Measurements from ENCODE around the gene XAGE2.

Gene XAGE2

GRCh38 chrX:52349681-52350080, 19.1 kb upstream of the XAGE2 start:
- POLR2A ChIA-PET, result no interaction called here
- no peak for DNase-seq (ENCODE audit: extremely low spot score)
- TF ChIP-seq, protein P1, sequence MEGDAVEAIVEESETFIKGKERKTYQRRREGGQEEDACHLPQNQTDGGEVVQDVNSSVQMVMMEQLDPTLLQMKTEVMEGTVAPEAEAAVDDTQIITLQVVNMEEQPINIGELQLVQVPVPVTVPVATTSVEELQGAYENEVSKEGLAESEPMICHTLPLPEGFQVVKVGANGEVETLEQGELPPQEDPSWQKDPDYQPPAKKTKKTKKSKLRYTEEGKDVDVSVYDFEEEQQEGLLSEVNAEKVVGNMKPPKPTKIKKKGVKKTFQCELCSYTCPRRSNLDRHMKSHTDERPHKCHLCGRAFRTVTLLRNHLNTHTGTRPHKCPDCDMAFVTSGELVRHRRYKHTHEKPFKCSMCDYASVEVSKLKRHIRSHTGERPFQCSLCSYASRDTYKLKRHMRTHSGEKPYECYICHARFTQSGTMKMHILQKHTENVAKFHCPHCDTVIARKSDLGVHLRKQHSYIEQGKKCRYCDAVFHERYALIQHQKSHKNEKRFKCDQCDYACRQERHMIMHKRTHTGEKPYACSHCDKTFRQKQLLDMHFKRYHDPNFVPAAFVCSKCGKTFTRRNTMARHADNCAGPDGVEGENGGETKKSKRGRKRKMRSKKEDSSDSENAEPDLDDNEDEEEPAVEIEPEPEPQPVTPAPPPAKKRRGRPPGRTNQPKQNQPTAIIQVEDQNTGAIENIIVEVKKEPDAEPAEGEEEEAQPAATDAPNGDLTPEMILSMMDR (IDR thresholded peaks at IDR 0.05; ENCODE audit: control extremely low read depth, extremely low read depth, low read depth, missing control alignments), result no peak
- CTCF ChIA-PET, result no interaction called here

DNA sequence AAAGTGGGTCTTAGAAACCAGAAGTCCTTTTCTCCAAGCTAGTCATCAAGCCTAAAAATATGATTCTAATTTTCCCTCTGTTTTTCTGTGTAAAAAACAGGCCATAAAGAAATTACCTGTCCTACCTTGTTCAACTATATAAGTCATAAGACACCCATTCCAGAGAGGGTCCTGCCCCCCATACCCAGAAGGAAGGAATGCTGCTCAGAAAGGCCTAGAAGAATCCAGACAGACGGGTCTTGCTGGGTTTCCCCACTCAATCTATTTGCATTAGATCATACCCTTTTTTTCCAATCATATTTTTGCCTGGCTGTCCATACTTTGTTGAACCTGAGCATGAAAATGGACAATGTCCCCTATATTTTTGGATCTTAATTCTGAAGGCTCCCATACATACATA, 16.3 kb upstream of the XAGE2 start:
- ChIA-PET CTCF (no interaction called here), POLR2A (no interaction called here)
- no peak for DNase-seq (ENCODE audit: extremely low spot score)
- TF ChIP-seq, protein P1 (IDR thresholded peaks at IDR 0.05; ENCODE audit: control extremely low read depth, extremely low read depth, low read depth, missing control alignments), result no peak

- ChIA-PET CTCF (no interaction called here), POLR2A (no interaction called here)
- no peak for DNase-seq (ENCODE audit: extremely low spot score)
- TF ChIP-seq, protein P1 (IDR thresholded peaks at IDR 0.05; ENCODE audit: control extremely low read depth, extremely low read depth, low read depth, missing control alignments), result no peak
Measured at GRCh38 chrX:52353838-52354237, 15.0 kb upstream of the XAGE2 start.

DNA sequence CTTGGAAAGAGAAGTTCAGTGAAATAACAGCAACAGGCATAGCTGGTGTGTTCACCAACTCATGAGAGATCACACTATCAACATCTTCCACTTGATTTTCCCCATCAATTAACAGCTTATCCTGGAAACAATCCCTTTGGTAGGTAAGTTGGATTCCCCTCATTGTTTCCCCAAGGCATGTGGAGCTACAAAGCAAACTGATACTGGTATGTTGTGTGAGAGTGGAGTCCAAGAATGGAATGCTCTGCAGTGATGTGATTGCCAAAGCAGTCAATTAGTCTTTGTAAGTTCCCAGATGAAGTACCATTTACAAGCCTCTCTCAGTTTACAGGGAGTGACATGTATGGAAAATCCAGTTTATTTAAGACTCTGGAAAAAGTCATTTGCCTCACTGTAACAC, 13.7 kb upstream of the XAGE2 start:
- POLR2A ChIA-PET, result no interaction called here
- CTCF ChIA-PET, result no interaction called here
- DNase-seq (ENCODE audit: extremely low spot score), result no peak
- TF ChIP-seq, protein P1 (IDR thresholded peaks at IDR 0.05; ENCODE audit: control extremely low read depth, extremely low read depth, low read depth, missing control alignments), result no peak

DNA sequence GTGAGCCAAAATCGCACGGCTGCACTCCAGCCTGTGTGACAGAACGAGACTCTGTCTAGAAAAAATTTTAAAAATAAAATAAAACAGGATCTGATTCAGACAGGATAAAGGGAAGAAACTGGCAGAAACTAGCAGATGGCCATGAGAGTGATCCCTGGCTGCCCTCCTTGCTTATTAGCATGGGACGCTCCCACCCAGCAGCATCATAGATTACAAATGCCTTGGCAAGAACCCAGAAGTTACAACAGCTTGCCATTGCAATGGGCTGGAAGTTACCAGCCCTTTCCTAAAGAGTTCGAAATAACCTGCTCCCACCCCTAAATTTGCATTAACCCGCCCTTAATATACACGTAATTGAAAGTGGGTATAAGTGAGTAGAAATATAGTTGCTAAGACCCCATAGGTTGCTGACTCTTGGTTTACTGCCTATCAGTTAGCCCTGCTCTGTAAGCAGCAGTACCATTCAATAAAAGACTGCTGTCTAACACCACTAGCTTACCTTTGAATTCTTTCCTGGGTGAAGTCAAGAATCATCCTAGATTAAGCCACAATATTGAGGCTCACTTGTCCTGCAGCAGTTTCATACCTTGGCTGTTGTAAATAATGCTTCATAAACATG, 9.1 kb upstream of the XAGE2 start:
- no peak for DNase-seq (ENCODE audit: extremely low spot score)
- POLR2A ChIA-PET, result no interaction called here
- CTCF ChIA-PET, result no interaction called here
- TF ChIP-seq, protein P1 (IDR thresholded peaks at IDR 0.05; ENCODE audit: control extremely low read depth, extremely low read depth, low read depth, missing control alignments), result no peak

DNA sequence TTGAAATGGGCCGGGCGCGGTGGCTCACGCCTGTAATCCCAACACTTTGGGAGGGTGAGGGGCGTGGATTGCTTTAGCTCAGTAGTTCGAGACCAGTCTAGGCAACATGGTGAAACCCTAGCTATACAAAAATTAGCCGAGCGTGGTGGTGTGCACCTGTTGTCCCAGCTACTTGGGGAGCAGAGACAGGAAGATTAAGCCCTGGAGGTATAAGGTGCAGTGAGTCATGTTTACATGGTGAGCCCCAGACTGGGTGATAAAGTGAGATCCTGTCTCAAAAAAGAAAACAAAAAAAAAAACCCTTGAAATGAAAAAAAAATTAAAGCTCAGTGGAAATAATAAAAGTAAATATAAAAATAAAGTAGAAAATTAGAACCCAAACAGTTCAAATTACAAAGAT, 6.9 kb upstream of the XAGE2 start:
- TF ChIP-seq, protein P1 (IDR thresholded peaks at IDR 0.05; ENCODE audit: control extremely low read depth, extremely low read depth, low read depth, missing control alignments), result no peak
- ChIA-PET POLR2A (no interaction called here), CTCF (no interaction called here)
- no peak for DNase-seq (ENCODE audit: extremely low spot score)
